DMS153 treated with DMSO at 0.1 percent for 48 hours (cell line): ENCODE data around the gene RS1.

Source experiments
- DNase-seq: peaks from one replicate; lab custom pipeline; 2025; ENCODE audit not compliant: unreplicated experiment; lab: John Stamatoyannopoulos, UW

Gene RS1

GRCh38 chrX:18607966-18608365 lies 63.9 kb downstream of the RS1 start:
- no peak for DNase-seq

DNA sequence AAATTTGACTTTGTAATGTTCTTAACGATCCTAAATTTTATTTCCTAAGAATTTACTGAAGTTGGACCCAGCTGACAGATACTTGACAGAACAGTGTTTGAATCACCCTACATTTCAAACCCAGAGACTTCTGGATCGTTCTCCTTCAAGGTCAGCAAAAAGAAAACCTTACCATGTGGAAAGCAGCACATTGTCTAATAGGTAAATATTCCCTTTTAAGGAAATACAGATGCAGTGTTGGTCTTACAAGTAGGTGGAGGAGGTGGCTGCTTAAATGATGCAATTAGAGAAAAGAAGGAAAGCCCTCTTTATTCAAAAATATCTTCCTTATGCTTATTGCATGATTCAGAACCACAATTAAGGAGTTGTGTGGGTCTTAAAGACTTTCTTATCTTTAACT lies 73.5 kb downstream of the RS1 start:
- DNase-seq: no peak

- no peak for DNase-seq
Measured at GRCh38 chrX:18596096-18596495, 75.8 kb downstream of the RS1 start.

DNA sequence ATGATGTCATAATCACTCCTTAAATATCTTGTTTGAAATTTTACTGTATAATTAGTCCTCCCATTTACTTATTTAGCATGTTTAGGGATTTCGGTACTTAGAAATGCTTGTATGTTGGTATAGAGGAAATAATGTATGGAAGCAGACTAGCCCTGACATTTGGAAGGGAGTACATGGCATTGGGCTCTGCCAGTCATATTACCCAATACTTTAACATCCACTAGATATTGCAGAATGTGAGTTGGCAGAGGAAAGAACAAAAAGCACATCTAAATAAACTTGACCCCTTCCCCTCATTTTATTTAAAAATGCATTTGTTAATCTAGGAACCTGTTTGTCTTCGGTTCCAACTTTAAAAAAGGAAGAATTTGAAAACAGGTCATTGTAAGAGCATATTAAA lies 77.8 kb downstream of the RS1 start:
- no peak for DNase-seq

DNA sequence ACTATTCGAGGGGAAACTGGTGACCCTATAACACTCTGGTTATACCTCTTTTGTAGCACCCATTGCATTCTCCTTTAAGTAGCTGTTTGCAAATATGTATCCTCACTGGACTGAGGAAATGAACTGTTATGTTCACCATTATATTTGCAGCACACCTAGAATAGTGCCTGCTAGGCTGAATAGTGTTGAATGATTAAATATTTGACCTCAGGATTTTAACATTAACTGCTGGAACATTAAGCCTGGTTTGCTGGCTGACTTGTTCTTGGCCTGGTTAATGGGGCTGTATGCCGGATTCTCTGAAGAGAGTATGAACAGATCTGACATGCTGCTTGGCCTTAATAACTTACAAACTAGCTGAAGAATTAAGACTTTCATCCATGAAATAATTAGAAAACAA lies 80.1 kb downstream of the RS1 start:
- no peak for DNase-seq
